ENCODE measurements around the gene IFFO2. TPM values are rescaled to one million over a fixed set of nuclear protein-coding genes. Genes with fewer than 3 reads are reported as not detected.

Gene IFFO2
- total RNA-seq, 1 experiment from 2014 or later, result 15.6 TPM

DNA sequence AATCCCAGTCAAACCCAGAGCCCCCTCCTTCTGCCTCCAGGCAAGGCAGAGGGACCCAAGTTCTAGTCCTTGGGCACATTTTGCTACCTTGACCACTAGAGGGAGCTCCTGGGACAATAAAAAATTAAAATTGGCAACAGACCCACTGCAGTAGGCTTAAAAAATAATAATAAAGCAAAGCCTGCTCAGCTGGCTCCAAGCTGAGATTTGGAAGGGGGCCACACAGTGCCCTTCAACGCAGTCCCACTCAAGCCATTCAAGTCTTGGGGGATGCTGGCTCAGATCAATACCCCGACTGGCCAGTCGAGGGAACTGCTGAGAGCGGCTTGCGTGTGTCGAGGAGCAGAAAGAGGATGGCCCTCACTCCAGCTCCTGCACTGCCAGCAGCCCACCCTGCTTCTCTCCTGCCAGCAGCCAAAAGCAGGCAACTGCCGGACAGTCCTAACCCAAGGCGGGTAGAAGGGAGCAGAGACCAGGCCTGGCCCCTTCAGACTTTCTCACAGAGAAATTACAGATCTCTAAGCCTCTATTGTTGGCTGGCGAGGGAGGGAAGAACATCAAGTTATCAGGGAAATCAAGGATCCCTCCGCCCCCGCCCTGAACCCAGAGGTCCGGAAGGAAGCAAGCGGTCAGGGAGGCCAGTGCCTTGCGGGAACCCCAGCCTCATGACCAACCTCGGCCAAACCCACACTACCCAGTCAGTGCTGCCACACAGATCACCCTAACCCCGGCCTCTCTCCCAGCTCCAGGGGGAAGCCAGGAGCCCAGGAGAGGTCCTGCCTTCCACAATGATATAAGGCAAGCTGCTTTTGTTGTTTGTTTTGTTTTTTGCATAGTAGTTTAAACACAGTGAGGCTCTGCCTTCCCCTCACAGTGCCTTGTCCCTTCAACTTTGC lies 49.2 kb downstream of the IFFO2 start:
- H3K4me2 ChIP-seq (ENCODE audit: low read length), result no peak overlapping the region
- no peak overlapping the region for H3K27ac ChIP-seq (ENCODE audit: low read depth, low read length)
- no peaks in the 10 kb centered on the region for H3K9me3 ChIP-seq (ENCODE audit: control insufficient read depth in 1 of 2, insufficient read depth in 1 of 2, low read depth in 1 of 2, low read length in 2 of 2)
- ChIA-PET RAD21 (ENCODE audit: low non-redundant PET in 1 of 2, low total read pairs in 2 of 2, uncharacterized antibody in 2 of 2, unreplicated experiment in 2 of 2) (no interaction called here), POLR2A (no interaction called here), CTCF (interaction anchor here (0.7 to 2.1 kb wide), 15 partner anchors 14 to 331 kb away, joined by 3 to 14 read pairs (median 5); no protein-coding TSS in a partner anchor)
- ATAC-seq (peak; percentile 21; the same call in 1 of the 2 replicates), DNase-seq (ENCODE audit: low read depth, low spot score) (peak; percentile 33)
- TF ChIP-seq, protein P1, sequence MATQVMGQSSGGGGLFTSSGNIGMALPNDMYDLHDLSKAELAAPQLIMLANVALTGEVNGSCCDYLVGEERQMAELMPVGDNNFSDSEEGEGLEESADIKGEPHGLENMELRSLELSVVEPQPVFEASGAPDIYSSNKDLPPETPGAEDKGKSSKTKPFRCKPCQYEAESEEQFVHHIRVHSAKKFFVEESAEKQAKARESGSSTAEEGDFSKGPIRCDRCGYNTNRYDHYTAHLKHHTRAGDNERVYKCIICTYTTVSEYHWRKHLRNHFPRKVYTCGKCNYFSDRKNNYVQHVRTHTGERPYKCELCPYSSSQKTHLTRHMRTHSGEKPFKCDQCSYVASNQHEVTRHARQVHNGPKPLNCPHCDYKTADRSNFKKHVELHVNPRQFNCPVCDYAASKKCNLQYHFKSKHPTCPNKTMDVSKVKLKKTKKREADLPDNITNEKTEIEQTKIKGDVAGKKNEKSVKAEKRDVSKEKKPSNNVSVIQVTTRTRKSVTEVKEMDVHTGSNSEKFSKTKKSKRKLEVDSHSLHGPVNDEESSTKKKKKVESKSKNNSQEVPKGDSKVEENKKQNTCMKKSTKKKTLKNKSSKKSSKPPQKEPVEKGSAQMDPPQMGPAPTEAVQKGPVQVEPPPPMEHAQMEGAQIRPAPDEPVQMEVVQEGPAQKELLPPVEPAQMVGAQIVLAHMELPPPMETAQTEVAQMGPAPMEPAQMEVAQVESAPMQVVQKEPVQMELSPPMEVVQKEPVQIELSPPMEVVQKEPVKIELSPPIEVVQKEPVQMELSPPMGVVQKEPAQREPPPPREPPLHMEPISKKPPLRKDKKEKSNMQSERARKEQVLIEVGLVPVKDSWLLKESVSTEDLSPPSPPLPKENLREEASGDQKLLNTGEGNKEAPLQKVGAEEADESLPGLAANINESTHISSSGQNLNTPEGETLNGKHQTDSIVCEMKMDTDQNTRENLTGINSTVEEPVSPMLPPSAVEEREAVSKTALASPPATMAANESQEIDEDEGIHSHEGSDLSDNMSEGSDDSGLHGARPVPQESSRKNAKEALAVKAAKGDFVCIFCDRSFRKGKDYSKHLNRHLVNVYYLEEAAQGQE (IDR thresholded peaks at IDR 0.05; ENCODE audit: low read depth), result no peak
- TF ChIP-seq JUND (IDR thresholded peaks at IDR 0.05) (no peak), POLR2A (IDR thresholded peaks at IDR 0.05; ENCODE audit: borderline replicate concordance, extremely low read depth, insufficient read depth, insufficient read length) (no peak), ZFX (IDR thresholded peaks at IDR 0.05) (no peak), TCF7L2 (IDR thresholded peaks at IDR 0.05; ENCODE audit: borderline replicate concordance, extremely low read depth, insufficient read depth, insufficient read length) (no peak), YY1 (IDR thresholded peaks at IDR 0.05; ENCODE audit: extremely low read depth, insufficient replicate concordance, low read depth, low read length) (no peak), ELF1 (IDR thresholded peaks at IDR 0.05; ENCODE audit: borderline replicate concordance, low read depth) (no peak), CEBPB (IDR thresholded peaks at IDR 0.05; ENCODE audit: low read depth) (no peak), EGR1 (IDR thresholded peaks at IDR 0.05; ENCODE audit: low read depth) (no peak), FOSL1 (IDR thresholded peaks at IDR 0.05; ENCODE audit: low read depth) (no peak), RAD21 (IDR thresholded peaks at IDR 0.05; ENCODE audit: low read depth) (peak; percentile 77), EZH2phosphoT487 (IDR thresholded peaks at IDR 0.05; ENCODE audit: borderline replicate concordance) (no peak), ZNF274 (IDR thresholded peaks at IDR 0.05; ENCODE audit: low read depth, low read length) (no peak)
- TF ChIP-seq, protein P2, sequence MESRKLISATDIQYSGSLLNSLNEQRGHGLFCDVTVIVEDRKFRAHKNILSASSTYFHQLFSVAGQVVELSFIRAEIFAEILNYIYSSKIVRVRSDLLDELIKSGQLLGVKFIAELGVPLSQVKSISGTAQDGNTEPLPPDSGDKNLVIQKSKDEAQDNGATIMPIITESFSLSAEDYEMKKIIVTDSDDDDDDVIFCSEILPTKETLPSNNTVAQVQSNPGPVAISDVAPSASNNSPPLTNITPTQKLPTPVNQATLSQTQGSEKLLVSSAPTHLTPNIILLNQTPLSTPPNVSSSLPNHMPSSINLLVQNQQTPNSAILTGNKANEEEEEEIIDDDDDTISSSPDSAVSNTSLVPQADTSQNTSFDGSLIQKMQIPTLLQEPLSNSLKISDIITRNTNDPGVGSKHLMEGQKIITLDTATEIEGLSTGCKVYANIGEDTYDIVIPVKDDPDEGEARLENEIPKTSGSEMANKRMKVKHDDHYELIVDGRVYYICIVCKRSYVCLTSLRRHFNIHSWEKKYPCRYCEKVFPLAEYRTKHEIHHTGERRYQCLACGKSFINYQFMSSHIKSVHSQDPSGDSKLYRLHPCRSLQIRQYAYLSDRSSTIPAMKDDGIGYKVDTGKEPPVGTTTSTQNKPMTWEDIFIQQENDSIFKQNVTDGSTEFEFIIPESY (IDR thresholded peaks at IDR 0.05; ENCODE audit: extremely low read depth, insufficient replicate concordance, low read length), result no peak
- TF ChIP-seq, protein P3, sequence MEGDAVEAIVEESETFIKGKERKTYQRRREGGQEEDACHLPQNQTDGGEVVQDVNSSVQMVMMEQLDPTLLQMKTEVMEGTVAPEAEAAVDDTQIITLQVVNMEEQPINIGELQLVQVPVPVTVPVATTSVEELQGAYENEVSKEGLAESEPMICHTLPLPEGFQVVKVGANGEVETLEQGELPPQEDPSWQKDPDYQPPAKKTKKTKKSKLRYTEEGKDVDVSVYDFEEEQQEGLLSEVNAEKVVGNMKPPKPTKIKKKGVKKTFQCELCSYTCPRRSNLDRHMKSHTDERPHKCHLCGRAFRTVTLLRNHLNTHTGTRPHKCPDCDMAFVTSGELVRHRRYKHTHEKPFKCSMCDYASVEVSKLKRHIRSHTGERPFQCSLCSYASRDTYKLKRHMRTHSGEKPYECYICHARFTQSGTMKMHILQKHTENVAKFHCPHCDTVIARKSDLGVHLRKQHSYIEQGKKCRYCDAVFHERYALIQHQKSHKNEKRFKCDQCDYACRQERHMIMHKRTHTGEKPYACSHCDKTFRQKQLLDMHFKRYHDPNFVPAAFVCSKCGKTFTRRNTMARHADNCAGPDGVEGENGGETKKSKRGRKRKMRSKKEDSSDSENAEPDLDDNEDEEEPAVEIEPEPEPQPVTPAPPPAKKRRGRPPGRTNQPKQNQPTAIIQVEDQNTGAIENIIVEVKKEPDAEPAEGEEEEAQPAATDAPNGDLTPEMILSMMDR (IDR thresholded peaks at IDR 0.05 in 2 of 3, conservative IDR thresholded peaks at IDR 0.05 in 1 of 3; ENCODE audit: borderline replicate concordance in 1 of 3, insufficient read depth in 1 of 3, low read depth in 2 of 3, low read length in 2 of 3), result peak; percentile 77 to 97 (median 97)
- no TSS peak for BruUV-seq (replicated peaks)
- no peaks in the 10 kb centered on the region for H3K79me2 ChIP-seq (ENCODE audit: insufficient read depth, low read length)
- no peaks in the 10 kb centered on the region for H3K9me2 ChIP-seq (ENCODE audit: insufficient read depth)
- intact Hi-C loops (cut with micrococcal nuclease), result loop anchor here (1.0 to 10.0 kb wide), 4 partner anchors 66 to 748 kb away; no protein-coding TSS in a partner anchor
- H3K4me1 ChIP-seq (ENCODE audit: control insufficient read depth in 1 of 2, insufficient read depth in 2 of 2, low read length in 2 of 2), result peaks cover 5 to 10% of the 10 kb centered on the region in 2 experiments
- no peaks in the 10 kb centered on the region for H4K20me1 ChIP-seq (ENCODE audit: insufficient read depth)
- no peak overlapping the region for H3K9ac ChIP-seq (ENCODE audit: low read length)
- no peaks in the 10 kb centered on the region for H3K27me3 ChIP-seq (ENCODE audit: insufficient read depth, low read length)
- H3K36me3 ChIP-seq (ENCODE audit: control insufficient read depth in 1 of 2, insufficient read depth in 2 of 2, low read length in 2 of 2), result peaks cover 6 to 21% of the 10 kb centered on the region in 2 experiments; a peak in 2 of 4 replicates
- no peak overlapping the region for H3K4me3 ChIP-seq (replicated peaks in 1 of 2; ENCODE audit: low read depth in 1 of 2, low read length in 2 of 2)
- no peak overlapping the region for H2AFZ ChIP-seq (ENCODE audit: low read depth, low read length, poor library complexity, severe bottlenecking)
